Endothelial cell of umbilical vein (primary cell): Measurements from ENCODE around the gene NAALAD2. TPM values are rescaled to one million over a fixed set of nuclear protein-coding genes. Genes with fewer than 3 reads are reported as not detected.

Source experiments
- BruUV-seq: library from RNA; stranded (reverse); fragments of 400-500 nt; replicated peaks from 2 replicates; lab custom pipeline; 2021; lab: Mats Ljungman, UMichigan
- CTCF ChIA-PET: fragments of 300-600, 350-600 bp; sonication (Branson Sonifier 250); formaldehyde crosslinking; loops from one replicate; lab custom pipeline; 2021; ENCODE audit warnings: antibody characterized with exemption, inconsistent platforms; lab: Charles Lee
- POLR2A ChIA-PET: fragments of 300-600, 350-600 bp; sonication (Branson Sonifier 250); formaldehyde crosslinking; loops from one replicate; lab custom pipeline; 2021; ENCODE audit warnings: antibody characterized with exemption, inconsistent platforms; lab: Charles Lee
- DNase-seq: peaks from one replicate; pipeline ENCODE4 v3.0.0-alpha.2; 2011; ENCODE audit warnings: low read depth, low spot score
- FAIRE-seq: peaks from 2 replicates; lab custom pipeline; 2011; peaks lifted over from hg19 to GRCh38; lab: Jason Lieb, UNC
- H2AFZ ChIP-seq: 2 replicates; pipeline ENCODE4 v1.6.0; 2012; ENCODE audit warnings: low read depth, low read length, control low read depth, inconsistent platforms
- H3K27ac ChIP-seq: 2 replicates; pipeline ENCODE4 v1.5.1; 2011; ENCODE audit warnings: low read depth, mild to moderate bottlenecking, control low read depth, low read length, moderate library complexity; ENCODE audit not compliant: insufficient read depth
- H3K27me3 ChIP-seq, 2 experiments: 2 replicates each; pipeline versions ENCODE4 v1.6.0 to v1.6.1; 2011; ENCODE audit warnings: low read length in 2 of 2, mixed read lengths in 1 of 2; ENCODE audit not compliant: control insufficient read depth in 2 of 2, insufficient read depth in 2 of 2
- H3K36me3 ChIP-seq, 2 experiments: 2 replicates in 1 of 2; 3 replicates in 1 of 2; pipeline ENCODE4 v1.5.1; 2011; ENCODE audit warnings: low read length in 2 of 2, mild to moderate bottlenecking in 1 of 2, moderate library complexity in 1 of 2; ENCODE audit not compliant: control insufficient read depth in 2 of 2, insufficient read depth in 2 of 2; ENCODE audit errors: extremely low read depth in 1 of 2
- H3K4me1 ChIP-seq: 3 replicates; pipeline ENCODE4 v1.5.1; 2011; ENCODE audit warnings: mild to moderate bottlenecking, low read length; ENCODE audit not compliant: control insufficient read depth, insufficient read depth; ENCODE audit errors: extremely low read depth
- H3K4me2 ChIP-seq: 2 replicates; pipeline ENCODE4 v1.6.1; 2011; ENCODE audit warnings: low read length, control low read depth, mixed read lengths; ENCODE audit not compliant: insufficient read depth
- H3K4me3 ChIP-seq, 3 experiments: fragments of 200-600 bp in 1 of 3; sonication (generic), shearing (Covaris generic) in 1 of 3; replicated peaks in 1 of 3; 2 replicates each; pipeline ENCODE4 v1.5.1; 2011 to 2016; ENCODE audit warnings: control low read depth in 3 of 3, low read length in 3 of 3, mild to moderate bottlenecking in 2 of 3, inconsistent platforms in 1 of 3, low read depth in 1 of 3, moderate library complexity in 1 of 3; ENCODE audit not compliant: insufficient read depth in 1 of 3
- H3K79me2 ChIP-seq: 2 replicates; pipeline ENCODE4 v1.6.0; 2012; ENCODE audit warnings: low read length, inconsistent platforms; ENCODE audit not compliant: control insufficient read depth, insufficient read depth
- H3K9ac ChIP-seq: replicated peaks from 2 replicates; pipeline ENCODE3; 2011; ENCODE audit warnings: low read length, control low read depth; ENCODE audit not compliant: insufficient read depth; ENCODE audit errors: extremely low read depth
- H3K9me1 ChIP-seq: replicated peaks from 3 replicates; pipeline ENCODE4 v1.6.0; 2011; ENCODE audit warnings: mild to moderate bottlenecking, low read length; ENCODE audit not compliant: control insufficient read depth, insufficient read depth; ENCODE audit errors: extremely low read depth
- H3K9me3 ChIP-seq: replicated peaks from 2 replicates; pipeline ENCODE4 v1.5.1; 2012; ENCODE audit warnings: low read length, inconsistent platforms; ENCODE audit not compliant: control insufficient read depth, insufficient read depth
- H4K20me1 ChIP-seq: replicated peaks from 2 replicates; pipeline ENCODE3; 2011; ENCODE audit warnings: mild to moderate bottlenecking, low read length; ENCODE audit not compliant: control insufficient read depth, insufficient read depth; ENCODE audit errors: extremely low read depth
- CTCF ChIP-seq, 2 donors: IDR thresholded peaks; 1 replicate in 1 of 2; 2 replicates in 1 of 2; pipeline ENCODE4 v1.5.1; 2011; ENCODE audit warnings: low read length in 2 of 2, mild to moderate bottlenecking in 2 of 2, moderate library complexity in 2 of 2, control low read depth in 1 of 2, inconsistent platforms in 1 of 2, low read depth in 1 of 2; ENCODE audit not compliant: insufficient read depth in 1 of 2; ENCODE audit errors: extremely low read depth in 1 of 2
- EZH2 ChIP-seq: IDR thresholded peaks from 2 replicates; pipeline ENCODE4 v1.6.1; 2012; ENCODE audit warnings: borderline replicate concordance, low read depth, mild to moderate bottlenecking, moderate library complexity, low read length, inconsistent platforms; ENCODE audit not compliant: severe bottlenecking
- FOS ChIP-seq: IDR thresholded peaks from 2 replicates; pipeline ENCODE4 v1.6.1; 2011; ENCODE audit warnings: mild to moderate bottlenecking, low read length, moderate library complexity, borderline replicate concordance; ENCODE audit not compliant: insufficient read depth
- GATA2 ChIP-seq: IDR thresholded peaks from 2 replicates; pipeline ENCODE4 v1.7.0; 2011; ENCODE audit warnings: low read depth, mild to moderate bottlenecking, moderate library complexity, mixed read lengths, low read length; ENCODE audit not compliant: insufficient read length, insufficient read depth
- JUN ChIP-seq: IDR thresholded peaks from 2 replicates; pipeline ENCODE4 v1.6.1; 2011; ENCODE audit warnings: borderline replicate concordance, low read depth; ENCODE audit not compliant: insufficient read length, insufficient read depth
- MYC ChIP-seq: IDR thresholded peaks from one replicate; pipeline ENCODE4 v1.6.1; 2011; ENCODE audit warnings: mild to moderate bottlenecking, low read depth, low read length
- POLR2A ChIP-seq: IDR thresholded peaks from 2 replicates; pipeline ENCODE4 v1.6.1; 2012; ENCODE audit warnings: low read depth, mild to moderate bottlenecking, control low read depth, low read length
- POLR2AphosphoS5 ChIP-seq: IDR thresholded peaks from 2 replicates; pipeline ENCODE4 v1.6.1; 2012; ENCODE audit warnings: low read depth, mild to moderate bottlenecking, control low read depth, low read length, moderate library complexity; ENCODE audit not compliant: insufficient read depth
- dilution Hi-C: fragments of 300-500 bp; cut with MboI; formaldehyde crosslinking; loops from one replicate; pipeline ENCODE4 v1.15.0; 2019; ENCODE audit warnings: low sequenced_read_pairs; ENCODE audit not compliant: extremely low pct_ligation_motif_present
- intact Hi-C: fragments of 100-400 bp; cut with micrococcal nuclease; formaldehyde crosslinking; loops from one replicate; pipeline ENCODE4 v1.10.0; 2022
- polyA plus RNA-seq, 4 experiments: library from polyadenylated mRNA; depleted of rRNA in 3 of 4; stranded (reverse) in 3 of 4; unstranded in 1 of 4; fragments of >200 nt; gene quantifications; 2 replicates each; pipeline versions ENCODE4 v1.2.1 to v1.2.3, GENCODE V29; 2011 to 2012; ENCODE audit warnings: missing spikeins in 1 of 4
- total RNA-seq: library from RNA; stranded (reverse); gene quantifications from 2 replicates; pipeline ENCODE4 v1.2.3, GENCODE V29; 2021
- TF ChIP-seq, protein P1 (sequence below): IDR thresholded peaks from 2 replicates; pipeline ENCODE4 v1.6.1; 2011; ENCODE audit not compliant: insufficient read depth, insufficient read length

The NAALAD2 gene
- total and polyA plus RNA-seq, 2 donors (not counting 3 experiments of a cell fraction or from before 2014, with no cell fraction given): 0.66 to 1.1 TPM

DNA sequence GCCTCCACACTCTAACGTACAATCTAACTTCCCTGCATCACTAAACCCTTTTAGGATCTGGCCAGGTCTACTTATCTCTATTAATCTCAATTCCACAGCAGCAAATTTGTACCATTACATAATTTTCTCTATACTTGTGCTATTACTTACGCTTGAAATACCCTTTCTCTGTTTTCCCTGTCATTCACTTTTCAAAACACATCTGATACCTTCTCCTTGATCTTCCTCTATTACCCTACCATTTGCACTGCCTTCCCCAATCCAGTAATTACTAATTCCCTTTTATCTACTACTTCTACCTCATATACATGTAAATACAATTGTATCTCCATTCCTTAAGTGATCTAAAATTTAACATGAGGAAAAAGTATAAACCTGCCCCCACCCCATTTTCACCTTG lies 74.4 kb downstream of the NAALAD2 start:
- H3K4me1 ChIP-seq: no peaks in the 10 kb centered on the region
- TF ChIP-seq, protein P1, sequence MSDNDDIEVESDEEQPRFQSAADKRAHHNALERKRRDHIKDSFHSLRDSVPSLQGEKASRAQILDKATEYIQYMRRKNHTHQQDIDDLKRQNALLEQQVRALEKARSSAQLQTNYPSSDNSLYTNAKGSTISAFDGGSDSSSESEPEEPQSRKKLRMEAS: no peak
- TF ChIP-seq POLR2A (no peak), JUN (no peak), FOS (no peak), CTCF (IDR thresholded peaks at IDR 0.05; ENCODE audit: extremely low read depth in 1 of 2, insufficient read depth in 1 of 2, low read depth in 1 of 2, low read length in 2 of 2) (no peak), MYC (no peak), EZH2 (no peak), GATA2 (no peak), POLR2AphosphoS5 (no peak)
- no peaks in the 10 kb centered on the region for H3K9me3 ChIP-seq
- H4K20me1 ChIP-seq: no peaks in the 10 kb centered on the region
- BruUV-seq: no TSS peak
- no peak overlapping the region for H3K4me2 ChIP-seq
- no peak overlapping the region for H2AFZ ChIP-seq
- H3K9ac ChIP-seq: no peak overlapping the region
- no peak overlapping the region for H3K4me3 ChIP-seq
- H3K79me2 ChIP-seq: peaks cover 32% of the 10 kb centered on the region
- H3K27ac ChIP-seq: no peak overlapping the region
- ChIA-PET POLR2A (no interaction called here), CTCF (no interaction called here)
- H3K9me1 ChIP-seq: no peaks in the 10 kb centered on the region
- dilution Hi-C loops (no loop called here), intact Hi-C loops (no loop called here)
- DNase-seq: no peak
- no peaks in the 10 kb centered on the region for H3K27me3 ChIP-seq
- FAIRE-seq: no peak
- H3K36me3 ChIP-seq: peaks cover 2 to 24% of the 10 kb centered on the region in 2 experiments
